AG09309 (cell line): ENCODE results near the gene DCBLD2.
"Not testable (repeated sequence)": the region's sequence is repeated elsewhere in the genome, so short reads cannot be mapped to it uniquely, and the experiment has no call there.

Experiments
- DNase-seq: peaks from one replicate; pipeline ENCODE4 v3.0.0-alpha.2; 2010; ENCODE audit warnings: low read depth
- H3K4me3 ChIP-seq: 2 replicates; pipeline ENCODE4 v1.5.1; 2011; ENCODE audit warnings: mild to moderate bottlenecking, low read depth, low read length, moderate library complexity; ENCODE audit not compliant: control insufficient read depth
- CTCF ChIP-seq: IDR thresholded peaks from 2 replicates; pipeline ENCODE4 v1.5.1; 2011; ENCODE audit warnings: mild to moderate bottlenecking, low read depth, low read length, inconsistent platforms; ENCODE audit not compliant: insufficient read depth, control insufficient read depth; ENCODE audit errors: missing control alignments

DCBLD2 gene

GRCh38 chr3:98884675-98885371, 16.7 kb downstream of the DCBLD2 start:
- H3K4me3 ChIP-seq = no peak overlapping the region
- no peak for DNase-seq

GRCh38 chr3:98882614-98883333, 18.7 kb downstream of the DCBLD2 start:
- not testable (repeated sequence) for H3K4me3 ChIP-seq, DNase-seq

More at GRCh38 chr3:98884675-98885371, 16.7 kb downstream of the DCBLD2 start:
- no peak for TF ChIP-seq CTCF

GRCh38 chr3:98877132-98877531, 24.4 kb downstream of the DCBLD2 start:
- TF ChIP-seq CTCF = no peak
- no peak for DNase-seq
- H3K4me3 ChIP-seq = no peak overlapping the region

- TF ChIP-seq CTCF = no peak
- DNase-seq = no peak
- H3K4me3 ChIP-seq = no peak overlapping the region
Measured at GRCh38 chr3:98875535-98875934, 26.0 kb downstream of the DCBLD2 start.

- no peak for TF ChIP-seq CTCF
- DNase-seq = no peak
- no peak overlapping the region for H3K4me3 ChIP-seq
Measured at GRCh38 chr3:98874602-98875249, 26.8 kb downstream of the DCBLD2 start.

GRCh38 chr3:98869391-98869790, 32.1 kb downstream of the DCBLD2 start:
- DNase-seq = no peak
- no peak for TF ChIP-seq CTCF
- H3K4me3 ChIP-seq = no peak overlapping the region

GRCh38 chr3:98857971-98858370, 43.5 kb downstream of the DCBLD2 start:
- DNase-seq = not testable (repeated sequence)

GRCh38 chr3:98857258-98857657, 44.2 kb downstream of the DCBLD2 start:
- H3K4me3 ChIP-seq, DNase-seq: not testable (repeated sequence)

More at GRCh38 chr3:98857971-98858370, 43.5 kb downstream of the DCBLD2 start:
- not testable (repeated sequence) for H3K4me3 ChIP-seq
